Measurements from ENCODE around the gene CDK2.
"Not testable (repeated sequence)": the region's sequence is repeated elsewhere in the genome, so short reads cannot be mapped to it uniquely, and the experiment has no call there.

The CDK2 gene

DNA sequence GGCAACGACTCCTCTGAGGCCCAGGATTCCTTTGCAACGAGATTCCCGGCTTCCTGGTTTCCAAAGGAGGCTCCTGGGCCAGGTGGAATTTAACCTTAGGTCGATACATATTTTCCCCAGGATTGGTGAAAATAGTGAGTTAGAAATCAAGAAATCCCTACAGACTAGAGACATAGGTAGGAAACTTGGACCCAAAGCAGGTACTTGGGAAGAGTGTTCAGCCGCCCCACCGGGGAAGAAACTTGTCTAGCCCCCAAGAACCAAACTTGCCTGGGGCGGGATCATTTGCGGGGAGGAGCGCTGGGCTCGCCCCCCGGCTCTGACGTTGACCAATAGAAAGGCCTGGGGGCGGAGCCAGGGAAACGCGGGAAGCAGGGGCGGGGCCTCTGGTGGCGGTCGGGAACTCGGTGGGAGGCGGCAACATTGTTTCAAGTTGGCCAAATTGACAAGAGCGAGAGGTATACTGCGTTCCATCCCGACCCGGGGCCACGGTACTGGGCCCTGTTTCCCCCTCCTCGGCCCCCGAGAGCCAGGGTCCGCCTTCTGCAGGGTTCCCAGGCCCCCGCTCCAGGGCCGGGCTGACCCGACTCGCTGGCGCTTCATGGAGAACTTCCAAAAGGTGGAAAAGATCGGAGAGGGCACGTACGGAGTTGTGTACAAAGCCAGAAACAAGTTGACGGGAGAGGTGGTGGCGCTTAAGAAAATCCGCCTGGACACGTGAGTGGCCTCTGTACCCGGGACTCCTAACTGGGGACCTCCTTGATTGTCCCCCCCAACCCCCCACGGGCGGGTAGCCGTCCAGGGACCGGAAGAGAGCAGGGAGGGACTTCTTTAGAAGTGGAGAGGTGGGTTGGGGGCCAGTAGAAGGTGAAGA is at the start of gene CDK2:
Gene CDK2, plus strand, starts transcription at position 423 of the 874 bp plus-strand sequence. Its CDS starts 179 bp downstream, at position 602.
- DNase-seq: peak; percentile 89

DNA sequence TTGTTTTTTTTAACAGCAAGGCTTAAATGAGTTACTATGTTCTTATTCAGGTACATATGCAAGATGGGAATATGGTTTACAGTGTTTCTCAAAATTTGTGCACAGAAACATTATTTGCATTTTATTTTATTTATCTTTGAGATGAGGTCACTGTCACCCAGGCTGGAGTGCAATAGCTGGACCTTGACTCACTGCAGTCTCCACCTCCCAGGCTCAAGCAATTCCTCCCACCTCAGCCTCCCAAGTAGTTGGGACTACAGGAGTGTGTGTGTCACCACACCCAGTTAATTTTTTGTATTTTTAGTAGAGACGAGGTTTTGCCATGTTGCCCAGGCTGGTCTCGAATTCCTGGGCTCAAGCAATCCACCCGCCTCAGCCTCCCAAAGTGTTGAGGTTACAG is 47.6 kb upstream of the CDK2 start:
- not testable (repeated sequence) for DNase-seq

DNA sequence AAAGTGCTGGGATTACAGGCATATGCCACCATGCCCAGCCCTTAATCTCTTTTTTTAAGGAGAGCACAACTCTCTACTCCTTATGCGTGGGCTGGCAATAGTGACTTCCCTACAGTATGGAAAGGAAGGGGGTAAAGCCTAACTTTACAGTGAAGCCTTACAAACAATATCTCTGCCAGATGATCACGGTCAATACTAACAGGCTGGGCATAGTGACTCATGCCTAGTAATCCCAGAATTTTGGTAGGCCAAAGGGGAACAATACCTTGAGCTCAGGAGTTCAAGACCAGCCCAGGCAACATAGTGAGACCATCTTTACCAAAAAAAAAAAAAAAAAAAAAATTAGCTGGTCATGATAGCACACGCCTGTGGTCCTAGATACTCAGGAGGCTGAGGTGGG is 44.5 kb upstream of the CDK2 start:
- DNase-seq: no peak

DNA sequence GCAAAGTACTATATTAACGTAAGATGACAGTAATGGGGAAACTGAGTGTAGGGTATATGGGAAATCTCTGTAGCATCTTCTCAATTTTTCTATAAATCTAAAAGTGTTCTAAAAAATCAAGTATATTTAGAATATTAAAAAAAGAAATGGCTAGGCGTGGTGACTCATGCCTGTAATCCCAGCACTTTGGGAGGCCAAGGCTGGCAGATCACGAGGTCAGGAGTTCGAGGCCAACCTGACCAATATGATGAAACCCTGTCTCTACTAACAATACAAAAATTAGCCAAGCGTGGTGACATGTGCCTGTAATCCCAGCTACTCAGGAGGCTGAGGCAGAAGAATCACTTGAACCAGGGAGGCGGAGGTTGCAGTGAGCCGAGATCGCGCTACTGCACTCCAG is 43.0 kb upstream of the CDK2 start:
- not testable (repeated sequence) for DNase-seq

DNA sequence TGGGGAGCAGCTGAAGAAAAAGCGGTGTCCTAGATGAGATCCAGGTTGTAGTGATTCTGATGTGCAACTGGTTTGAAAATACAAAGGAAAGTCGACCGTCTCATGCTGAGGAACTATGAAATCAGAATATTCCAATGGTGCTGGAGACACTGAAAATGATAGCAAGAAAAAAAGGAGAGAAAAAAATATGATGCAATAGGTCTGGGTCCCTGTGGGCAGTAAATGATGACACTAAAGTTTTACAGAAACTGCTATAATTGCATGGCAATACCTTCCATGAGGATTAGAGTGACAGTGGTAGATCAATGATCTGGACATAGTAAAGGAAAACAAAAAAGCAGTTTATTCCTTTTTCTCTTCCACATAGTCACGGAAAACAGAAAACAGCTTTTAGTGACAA is 41.3 kb upstream of the CDK2 start:
- no peak for DNase-seq

DNA sequence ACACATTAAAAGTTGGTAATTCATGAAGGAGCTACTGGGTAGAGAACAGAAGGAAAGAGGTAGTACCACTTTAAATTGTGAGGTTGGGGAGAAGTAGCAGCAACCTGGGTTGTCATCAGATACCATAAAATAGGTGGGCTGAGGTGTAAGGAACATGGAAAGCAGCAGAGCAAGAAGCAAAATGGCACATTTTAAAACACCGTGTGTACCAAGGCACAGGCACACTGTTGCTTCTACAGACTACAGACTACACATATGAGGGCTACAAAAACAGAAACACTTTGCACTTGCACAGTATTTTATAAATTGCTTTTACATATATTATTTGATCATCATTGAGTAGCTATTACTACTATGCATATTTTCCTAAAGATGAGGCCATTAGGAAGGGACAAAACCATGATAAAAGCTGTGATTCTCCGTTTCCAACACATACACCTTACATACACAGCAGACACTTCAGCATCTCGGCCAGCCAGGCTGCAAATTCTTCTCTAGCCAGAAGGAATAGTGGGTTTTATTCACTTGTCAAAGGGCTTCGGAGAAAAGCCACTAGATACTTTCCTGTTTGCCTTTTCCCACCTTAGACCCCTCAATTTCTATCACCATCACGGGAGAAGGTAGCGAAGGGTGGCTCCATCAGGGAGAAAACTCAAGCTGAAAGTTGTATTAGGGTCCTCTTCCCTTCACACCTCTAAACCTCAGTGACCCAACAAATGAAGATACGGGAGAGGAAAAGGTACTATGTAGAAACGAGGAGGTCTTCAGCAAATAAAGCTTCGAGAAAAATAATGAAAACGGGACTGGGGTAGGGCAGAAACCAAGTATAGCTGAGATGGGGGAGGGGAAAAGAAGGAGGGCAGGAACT is 40.5 kb upstream of the CDK2 start:
- no peak for DNase-seq

DNA sequence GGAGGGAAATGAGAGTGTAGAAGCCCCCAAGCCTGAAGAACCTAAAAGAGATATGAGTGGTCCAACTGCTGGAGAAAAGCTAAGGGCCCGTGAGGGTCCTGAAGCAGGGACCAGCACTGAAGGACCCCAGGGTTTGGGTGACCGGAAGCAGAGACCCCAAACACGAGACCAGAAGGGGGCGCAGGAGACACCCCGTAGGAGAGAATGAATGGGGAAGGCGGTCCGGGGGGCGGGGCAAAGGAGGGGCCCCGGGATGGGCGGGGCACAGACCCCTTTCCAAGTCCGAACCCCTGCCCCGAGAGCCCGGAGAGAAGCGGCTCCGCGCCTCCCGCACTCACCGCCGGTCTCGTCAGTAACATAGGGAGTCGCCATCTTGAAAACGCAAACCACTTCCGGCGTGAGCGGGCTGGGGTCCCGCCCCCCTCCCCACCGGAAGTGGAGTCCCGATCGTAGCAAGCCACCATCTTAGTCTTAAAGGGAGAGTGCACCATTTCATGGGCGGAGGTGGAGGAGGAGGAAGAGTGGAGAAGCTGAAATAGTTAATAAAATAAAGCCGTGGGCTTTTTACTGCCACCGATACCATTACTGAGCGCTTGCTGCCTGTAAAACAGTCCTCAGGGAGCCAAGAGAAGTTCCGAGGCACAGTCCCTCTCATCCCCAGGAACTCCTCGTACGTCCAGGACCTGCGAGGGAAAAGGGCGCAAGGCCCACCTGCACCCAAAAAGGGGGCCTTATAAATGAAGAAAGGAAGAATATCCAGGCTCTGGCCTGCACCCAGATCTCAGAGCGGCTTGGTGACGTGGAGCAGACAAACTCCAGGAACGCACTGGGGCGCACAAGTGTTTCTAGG is 39.7 kb upstream of the CDK2 start:
- DNase-seq: peak; percentile 89

DNA sequence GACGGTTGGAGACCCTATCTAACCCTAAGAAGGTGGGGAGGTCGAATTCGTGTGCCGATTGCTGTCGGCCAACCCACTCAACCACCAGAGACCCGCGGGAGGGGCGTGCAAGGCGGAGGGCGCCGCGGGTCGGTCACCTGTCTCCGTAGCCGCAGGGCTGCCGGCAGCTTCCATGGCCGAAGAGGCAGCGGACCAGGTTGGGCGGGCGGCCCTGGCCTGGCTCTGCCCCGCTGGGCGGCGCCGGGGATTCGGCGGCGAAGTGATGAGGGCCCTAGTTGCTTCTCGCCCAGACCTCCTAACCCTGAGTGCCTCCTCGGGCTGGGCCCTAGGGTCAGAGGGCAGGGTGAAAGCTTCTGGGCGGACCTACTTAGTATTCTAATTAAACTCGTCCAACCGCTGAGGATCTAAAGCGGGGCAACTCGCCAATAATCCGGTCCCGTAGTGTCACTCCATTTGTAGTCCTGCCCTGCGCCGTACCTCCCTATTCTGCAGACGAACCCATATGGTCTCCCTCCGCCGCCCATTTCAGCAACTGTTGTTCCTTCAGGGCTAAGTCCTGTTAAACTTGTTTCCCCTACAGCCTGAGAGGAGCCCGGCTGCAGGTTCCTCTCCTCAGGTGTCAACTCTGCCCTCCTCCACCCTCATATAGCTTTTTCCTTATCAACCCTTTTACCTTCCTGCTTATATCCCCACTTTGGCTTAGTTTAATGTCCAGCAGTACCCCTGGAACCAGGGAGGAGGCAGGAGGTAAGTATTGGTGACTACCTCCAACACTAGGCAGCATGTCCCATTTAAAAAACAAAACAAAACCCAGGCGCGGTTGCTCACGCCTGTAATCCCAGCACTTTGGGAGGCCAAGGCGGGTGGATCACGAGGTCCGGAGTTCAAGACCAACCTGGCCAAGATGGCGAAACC is 38.8 kb upstream of the CDK2 start, which contains the start of gene PYM1:
Gene PYM1, minus strand, starts transcription at position 307 of the 915 bp plus-strand sequence. Its CDS starts 133 bp downstream, at position 174.
- DNase-seq: peak; percentile 59

DNA sequence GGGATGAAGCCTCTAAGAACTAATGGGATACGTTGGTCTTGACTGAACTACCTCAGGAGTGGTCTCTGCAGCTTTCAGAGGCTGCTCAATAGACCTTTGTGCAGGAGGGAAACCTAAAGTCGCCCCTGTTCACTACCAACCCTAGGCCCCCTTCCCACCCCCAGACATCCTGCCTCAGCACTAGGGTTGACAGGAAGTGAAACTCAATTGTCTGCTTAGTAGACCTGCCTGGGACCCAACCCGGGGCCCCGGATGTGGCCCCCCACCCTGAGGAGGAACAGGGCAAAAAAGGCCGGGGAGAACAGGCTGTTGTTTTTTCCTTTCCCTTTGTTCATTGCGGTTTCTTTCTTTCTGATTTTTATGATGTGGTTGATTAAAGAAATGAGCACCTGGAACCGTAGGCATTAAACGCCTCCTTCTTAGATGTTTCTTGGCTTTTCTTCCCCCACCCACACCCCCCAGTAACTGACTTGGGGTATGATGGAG is 37.3 kb upstream of the CDK2 start:
- DNase-seq: peak; percentile 91

DNA sequence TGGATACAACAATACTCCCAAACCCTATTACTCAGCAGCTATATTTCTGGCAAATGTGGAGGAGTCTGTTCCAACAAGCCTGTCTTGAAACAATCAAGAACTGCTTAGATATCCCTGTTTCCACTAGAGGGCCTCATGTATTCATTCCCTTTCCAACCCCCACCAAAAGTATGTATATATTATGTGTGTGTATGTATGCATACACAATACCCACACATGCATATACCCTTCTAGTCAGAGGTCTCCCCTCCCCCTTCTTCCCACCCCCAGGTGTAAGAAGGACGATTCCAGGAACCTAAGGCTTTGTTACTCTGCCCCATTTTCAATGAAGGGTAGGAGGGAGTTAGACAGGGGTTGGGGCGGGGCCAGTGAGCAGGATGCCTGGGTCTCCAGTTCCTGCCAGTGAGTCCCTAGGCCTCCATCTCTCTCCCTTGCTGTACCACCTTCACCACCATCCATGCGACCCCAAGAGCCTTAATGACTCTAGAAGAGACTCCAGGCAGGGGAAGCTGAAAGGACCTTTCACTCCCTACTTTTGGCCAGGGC is 35.8 kb upstream of the CDK2 start, which contains the start of gene DGKA:
Gene DGKA, plus strand, starts transcription at position 392 of the 546 bp plus-strand sequence. CDS start 5,342 bp downstream, outside the sequence.
- peak; percentile 81 for DNase-seq

DNA sequence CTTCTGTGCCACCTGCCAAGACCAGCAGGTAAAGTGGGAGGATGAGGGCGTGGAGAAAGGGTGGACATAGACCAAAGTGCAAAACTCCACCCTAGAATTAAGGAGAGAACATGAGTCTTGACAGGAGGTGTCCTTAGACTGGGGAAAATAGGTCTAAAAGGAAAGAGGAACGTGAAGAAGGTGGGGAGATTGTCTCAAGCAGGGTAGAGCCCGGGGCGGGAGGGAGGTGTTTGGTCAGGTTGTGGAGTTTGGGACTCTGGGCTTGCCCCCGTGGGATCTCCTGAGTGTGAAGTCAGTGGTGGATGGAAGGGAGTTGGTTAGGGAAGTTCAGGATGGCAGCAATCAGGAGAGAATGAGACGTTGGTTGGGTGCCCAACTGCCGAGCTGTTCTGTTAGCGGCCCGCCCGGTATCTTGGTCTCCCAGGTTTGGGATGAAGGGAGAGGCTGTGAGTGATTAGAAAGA is 35.3 kb upstream of the CDK2 start:
- no peak for DNase-seq

DNA sequence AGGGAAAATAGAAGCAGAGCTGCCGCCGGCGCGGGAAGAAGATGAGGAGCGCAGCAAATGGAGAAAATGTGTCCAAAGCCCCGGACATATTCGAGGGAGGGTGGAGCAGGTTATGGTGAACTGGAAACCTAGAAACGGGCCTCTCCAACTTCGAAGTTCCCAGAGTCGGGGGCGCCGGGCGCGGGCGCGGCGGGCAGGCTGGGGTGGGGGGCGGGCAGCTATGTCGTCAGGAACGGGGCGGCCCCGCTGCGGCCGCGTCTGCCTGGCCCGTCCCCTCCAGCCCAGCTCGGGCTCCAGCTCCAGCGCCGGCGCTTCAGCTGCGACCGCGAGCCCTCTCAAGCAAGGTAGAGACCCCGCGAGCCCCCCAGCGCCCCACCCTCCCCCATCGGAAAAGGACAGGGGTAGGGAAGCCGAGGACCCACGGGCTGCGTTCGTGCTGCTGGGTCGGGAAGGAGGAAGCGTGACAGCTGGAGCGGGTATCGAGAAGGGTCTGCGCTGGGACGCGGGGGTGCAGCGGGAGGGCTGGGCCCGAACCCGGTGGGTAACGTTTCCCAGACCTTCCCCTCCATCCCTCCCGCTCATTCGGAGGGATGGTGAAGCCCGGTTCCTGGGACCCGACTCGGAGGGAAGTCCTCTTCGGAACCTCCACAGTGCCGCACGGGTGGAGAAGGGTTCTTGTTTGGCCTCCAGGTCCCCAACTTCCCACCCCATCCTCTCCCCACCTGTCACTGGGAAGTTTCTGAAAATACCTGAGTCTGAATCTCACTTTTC is 34.7 kb upstream of the CDK2 start:
- no peak for DNase-seq

DNA sequence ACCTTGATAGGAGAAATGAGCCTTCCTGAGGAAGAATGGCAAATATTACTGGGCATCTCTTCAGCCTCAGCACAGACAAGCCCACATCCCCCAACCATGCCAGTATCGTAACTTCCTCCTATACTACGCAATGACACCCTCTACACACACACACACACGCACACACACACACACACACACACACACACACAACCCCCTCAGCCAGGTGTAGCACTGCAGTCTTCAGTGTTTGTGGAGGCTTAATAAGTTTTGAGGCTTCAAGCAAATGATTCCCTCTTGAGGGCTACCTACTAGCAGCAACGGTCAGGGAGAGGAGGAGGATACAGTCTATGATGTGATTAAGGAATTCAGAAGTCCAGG is 34.1 kb upstream of the CDK2 start:
- peak; percentile 55 for DNase-seq

DNA sequence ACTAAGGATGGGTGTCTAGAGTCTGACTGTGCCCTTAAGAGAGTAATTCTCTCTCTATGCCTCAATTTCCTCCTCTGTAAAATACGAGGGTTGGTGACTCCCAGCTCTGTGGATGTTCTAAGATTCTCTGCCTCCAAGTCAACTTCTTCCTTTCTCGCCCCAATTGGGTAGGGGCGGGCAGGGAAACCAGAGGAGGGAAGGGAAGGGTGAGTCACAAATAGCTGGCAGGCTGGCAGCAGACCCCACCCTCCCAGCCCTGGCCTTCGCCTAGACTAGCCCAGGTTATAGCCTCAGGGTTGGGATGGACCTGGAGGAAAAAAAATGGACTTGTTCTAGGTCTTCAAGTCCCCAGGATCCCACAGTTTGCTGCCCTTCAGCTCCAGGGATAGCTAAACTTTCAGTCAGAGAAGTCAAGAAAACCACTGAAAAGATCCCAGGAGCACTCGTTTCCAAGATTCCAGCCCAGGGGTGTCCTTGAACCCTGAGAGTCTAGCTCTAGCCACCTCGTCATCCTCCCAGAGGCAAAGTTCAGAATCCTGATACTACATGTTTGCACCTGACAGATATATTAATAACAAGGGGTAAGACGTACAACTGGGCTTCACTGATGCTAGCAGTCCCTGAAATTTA is 33.3 kb upstream of the CDK2 start:
- no peak for DNase-seq

DNA sequence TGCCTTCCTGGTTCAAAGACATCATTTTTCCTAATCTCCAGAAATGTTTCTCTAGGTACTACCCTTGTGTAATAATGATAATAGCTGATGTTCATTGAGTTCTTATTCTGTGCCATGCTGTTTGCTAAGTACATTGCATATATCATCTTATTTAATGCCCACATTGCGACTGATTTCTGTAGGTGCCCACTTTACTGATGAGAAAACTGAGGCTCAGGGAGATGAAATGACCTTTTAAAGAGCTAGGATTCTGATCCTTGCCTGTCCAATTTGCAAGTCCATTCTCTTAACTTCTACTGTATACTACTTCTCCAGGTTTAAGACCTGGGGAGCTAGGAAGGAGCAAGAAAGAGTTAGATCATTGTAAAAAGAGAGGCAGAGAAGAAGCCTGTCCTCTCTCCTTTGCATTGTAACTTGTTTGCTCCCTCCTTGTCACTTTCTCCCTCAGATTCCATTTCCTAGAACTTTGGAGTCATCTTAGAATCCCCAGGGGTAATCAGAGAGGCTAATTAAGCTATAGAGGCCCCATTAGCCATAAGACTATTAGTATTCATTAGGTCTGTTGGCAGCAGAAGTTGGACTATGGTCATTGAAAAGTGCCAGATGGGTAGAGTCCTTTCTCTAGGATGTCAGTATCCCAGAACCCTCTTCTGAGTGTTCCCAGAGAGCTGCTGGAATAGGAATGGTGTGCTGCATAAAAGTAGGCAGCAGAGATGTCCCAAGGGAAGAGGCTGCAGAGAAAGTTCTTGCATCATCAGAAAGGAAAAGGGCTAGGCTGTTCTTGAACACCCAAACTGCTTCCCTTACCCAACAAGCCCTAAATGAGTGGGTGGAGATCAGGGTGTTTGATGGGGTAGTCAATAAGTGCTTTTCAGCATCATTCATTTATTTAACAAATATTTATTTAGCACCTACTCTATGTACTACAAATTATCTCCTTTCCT is 32.6 kb upstream of the CDK2 start:
- no peak for DNase-seq

DNA sequence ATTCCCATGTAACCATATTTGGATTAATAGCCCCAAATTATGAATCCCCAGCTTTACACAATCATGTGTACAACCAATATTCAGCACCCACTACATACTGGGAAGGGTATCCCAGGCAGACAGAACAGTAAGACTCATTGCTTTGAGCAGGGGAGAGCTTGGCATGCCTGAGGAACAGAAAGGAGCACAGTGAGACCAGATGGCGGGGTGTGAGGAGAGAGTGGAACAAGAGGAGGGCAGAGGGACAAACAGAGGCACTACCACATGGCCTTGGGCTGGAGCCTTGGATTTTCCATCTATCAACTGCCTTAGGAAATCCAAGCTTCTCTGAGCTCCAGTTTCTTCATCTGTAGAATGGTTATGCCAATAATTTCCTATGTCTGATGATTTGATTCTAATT is 31.9 kb upstream of the CDK2 start:
- no peak for DNase-seq

DNA sequence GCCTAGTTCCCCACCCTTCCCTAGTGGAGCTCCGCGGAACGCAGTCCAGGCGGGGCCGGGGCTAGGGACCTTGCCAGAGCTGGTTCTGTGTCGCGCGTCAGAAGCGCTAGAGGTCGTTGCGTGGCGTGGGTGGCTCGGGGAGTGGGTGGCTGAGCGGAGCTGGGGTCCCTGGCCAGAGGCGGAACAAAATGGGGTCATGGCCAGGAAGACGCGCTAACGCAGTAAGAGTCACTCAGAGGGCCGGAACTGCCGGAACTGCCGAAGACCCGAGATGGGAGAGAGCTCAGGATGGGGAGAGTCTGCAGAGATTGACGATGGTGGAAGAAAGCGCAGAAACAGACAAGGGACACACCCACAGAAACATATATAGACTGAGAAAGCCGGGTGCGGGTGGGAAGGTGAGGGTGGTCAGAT is 30.9 kb upstream of the CDK2 start:
- peak; percentile 51 for DNase-seq

DNA sequence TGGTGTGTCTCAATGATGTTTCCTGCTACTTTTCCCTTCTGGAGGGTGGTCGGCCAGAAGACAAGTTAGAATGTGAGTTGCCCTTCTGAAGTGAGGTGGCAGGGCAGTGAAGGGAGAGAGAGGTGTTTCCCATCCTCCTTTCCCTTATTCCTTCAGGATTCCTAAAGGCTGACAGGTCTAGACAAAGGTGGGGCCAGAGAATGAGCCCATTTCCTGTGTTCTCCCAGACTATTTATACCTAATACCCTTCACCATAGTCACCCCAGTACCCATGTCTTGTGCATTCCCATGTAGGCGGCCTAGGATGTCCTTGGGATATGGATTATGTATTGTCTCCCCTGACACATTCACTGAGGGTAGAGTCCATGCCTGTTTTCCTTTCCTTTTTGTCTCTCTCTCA is 28.6 kb upstream of the CDK2 start:
- DNase-seq: no peak

Data from activated naive CD4-positive, alpha-beta T cell treated with anti-CD3 and anti-CD28 coated beads, Interleukin-2, amount 50 U/mL, for 16 hours (primary cell).